Right lobe of liver (tissue), 6 donors: ENCODE measurements around the gene ERBIN. TPM values are rescaled to one million over a fixed set of nuclear protein-coding genes. Genes with fewer than 3 reads are reported as not detected.
"Not testable (repeated sequence)": the region's sequence is repeated elsewhere in the genome, so short reads cannot be mapped to it uniquely, and the experiment has no call there.

Source experiments
- ATAC-seq, 4 donors: fragments of 200-7000 bp; cut with Tn5 transposase; one replicate each; pipeline ENCODE4 v1.9.1; 2020; ENCODE audit warnings: mild to moderate bottlenecking in 4 of 4, moderate library complexity in 4 of 4
- DNase-seq, 3 donors: peaks; one replicate each; pipeline ENCODE4 v3.0.0-alpha.2; 2020
- H3K27ac ChIP-seq, 3 donors: fragments of 200-600 bp; one replicate each; pipeline ENCODE4 v1.8.0; 2022
- H3K27me3 ChIP-seq, 2 donors: fragments of 200-600 bp; one replicate each; pipeline ENCODE4 v1.8.0; 2022
- H3K36me3 ChIP-seq, 4 donors: fragments of 200-600 bp; sonication (generic) in 1 of 4; one replicate each; pipeline versions ENCODE4 v1.5.1 to v1.8.0; 2017 to 2022; ENCODE audit warnings: control low read depth in 1 of 4
- H3K4me1 ChIP-seq, 4 donors: fragments of 200-600 bp; sonication (generic) in 1 of 4; one replicate each; pipeline versions ENCODE4 v1.5.1 to v1.8.0; 2017 to 2022; ENCODE audit warnings: control low read depth in 1 of 4
- H3K4me3 ChIP-seq, 3 donors: fragments of 200-600 bp; one replicate each; pipeline ENCODE4 v1.8.0; 2022
- H3K9me3 ChIP-seq, 4 donors: fragments of 200-600 bp; sonication (generic) in 1 of 4; one replicate each; pipeline versions ENCODE4 v1.5.1 to v1.8.0; 2017 to 2022; ENCODE audit warnings: control low read depth in 1 of 4
- POLR2A ChIP-seq: fragments of 450-650 bp; IDR thresholded peaks from one replicate; pipeline ENCODE4 v1.6.1; 2017; ENCODE audit warnings: antibody characterized with exemption, mild to moderate bottlenecking
- WGBS: methylation state at CpG from one replicate; pipeline ENCODE4 v1.1.6; 2018; ENCODE audit warnings: low coverage, low lambda C conversion rate; ENCODE audit not compliant: insufficient coverage; ENCODE audit errors: missing lambda C conversion rate; 5-methylcytosine and 5-hydroxymethylcytosine counted together
- intact Hi-C, 2 donors: fragments of 100-400 bp; cut with DNase I; formaldehyde crosslinking; loops; one replicate each; pipeline versions ENCODE4 v1.11.2 to v1.14.1; 2022
- total RNA-seq, 6 experiments: library from RNA; depleted of rRNA in 2 of 6; stranded (reverse); fragments of >200 nt in 2 of 6; fragmentation: NEBNext Ultra II Directional in 3 of 6; extraction: Animal tissue kit (Norgen Biotek cat#: 25700) in 3 of 6; gene quantifications; one replicate each; pipeline versions ENCODE4 v1.1.0 to v1.2.4, GENCODE V29; 2016 to 2023
- TF ChIP-seq, protein P1 (sequence below), 4 donors: fragments of 200-600 bp in 3 of 4; fragments of 450-650 bp in 1 of 4; IDR thresholded peaks; one replicate each; pipeline versions ENCODE4 v1.5.1 to v1.8.0; 2016 to 2022; ENCODE audit warnings: antibody characterized with exemption in 4 of 4, mild to moderate bottlenecking in 2 of 4
- donor health status: DM: no; HTN: yes; CAD: no.
- donor health status: DM: no; HTN: no; CAD: no.
- donor health status: DM: no; HTN: no; CAD: no.
- donor health status: DM: no; HTN: yes; CAD: no.
- donor health status: DM: no; HTN: yes; CAD: no.

The ERBIN gene
- total RNA-seq, 6 experiments from 2014 or later: 31.0 to 45.3 (median 32.8) TPM

- Histone ChIP-seq H3K27ac (no peak overlapping the region), H3K27me3 (no peaks in the 10 kb centered on the region), H3K4me3 (no peak overlapping the region), H3K36me3 (no peaks in the 10 kb centered on the region), H3K4me1 (no peaks in the 10 kb centered on the region), H3K9me3 (no peaks in the 10 kb centered on the region)
- no peak for TF ChIP-seq POLR2A
- TF ChIP-seq, protein P1, sequence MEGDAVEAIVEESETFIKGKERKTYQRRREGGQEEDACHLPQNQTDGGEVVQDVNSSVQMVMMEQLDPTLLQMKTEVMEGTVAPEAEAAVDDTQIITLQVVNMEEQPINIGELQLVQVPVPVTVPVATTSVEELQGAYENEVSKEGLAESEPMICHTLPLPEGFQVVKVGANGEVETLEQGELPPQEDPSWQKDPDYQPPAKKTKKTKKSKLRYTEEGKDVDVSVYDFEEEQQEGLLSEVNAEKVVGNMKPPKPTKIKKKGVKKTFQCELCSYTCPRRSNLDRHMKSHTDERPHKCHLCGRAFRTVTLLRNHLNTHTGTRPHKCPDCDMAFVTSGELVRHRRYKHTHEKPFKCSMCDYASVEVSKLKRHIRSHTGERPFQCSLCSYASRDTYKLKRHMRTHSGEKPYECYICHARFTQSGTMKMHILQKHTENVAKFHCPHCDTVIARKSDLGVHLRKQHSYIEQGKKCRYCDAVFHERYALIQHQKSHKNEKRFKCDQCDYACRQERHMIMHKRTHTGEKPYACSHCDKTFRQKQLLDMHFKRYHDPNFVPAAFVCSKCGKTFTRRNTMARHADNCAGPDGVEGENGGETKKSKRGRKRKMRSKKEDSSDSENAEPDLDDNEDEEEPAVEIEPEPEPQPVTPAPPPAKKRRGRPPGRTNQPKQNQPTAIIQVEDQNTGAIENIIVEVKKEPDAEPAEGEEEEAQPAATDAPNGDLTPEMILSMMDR (IDR thresholded peaks at IDR 0.05): no peak
- 86% methylated on average over 3 of the region's 3 CpGs for WGBS
- ATAC-seq (no peak), DNase-seq (no peak)
- intact Hi-C loops: no loop called here
Observed at GRCh38 chr5:65954200-65954599, 27.8 kb downstream of the ERBIN start.

DNA sequence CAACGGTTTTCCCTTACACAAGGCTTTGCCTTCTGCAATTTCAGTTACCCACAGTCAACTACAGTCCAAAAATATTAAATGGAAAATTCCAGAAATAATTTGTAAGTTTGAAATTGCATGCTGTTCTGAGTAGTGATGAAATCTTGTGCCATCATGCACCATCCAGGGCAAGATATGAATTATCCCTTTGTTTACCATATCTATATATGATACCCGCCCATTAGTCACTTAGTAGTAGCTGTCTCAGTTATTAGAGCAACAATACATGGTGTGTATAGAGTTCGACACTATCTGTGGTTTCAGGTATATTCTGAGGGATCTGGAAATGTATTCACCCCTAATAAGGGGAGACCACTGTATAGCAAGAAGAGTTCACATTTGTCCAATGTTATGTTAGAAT lies 29.4 kb downstream of the ERBIN start:
- DNase-seq (no peak), ATAC-seq (no peak)
- Histone ChIP-seq H3K4me1 (no peaks in the 10 kb centered on the region), H3K36me3 (no peaks in the 10 kb centered on the region), H3K27me3 (no peaks in the 10 kb centered on the region), H3K4me3 (no peak overlapping the region), H3K27ac (no peak overlapping the region), H3K9me3 (no peaks in the 10 kb centered on the region)
- WGBS: 89% methylated on average over 3 of the region's 3 CpGs
- TF ChIP-seq, protein P1 (IDR thresholded peaks at IDR 0.05): no peak
- TF ChIP-seq POLR2A: no peak
- intact Hi-C loops: no loop called here

DNA sequence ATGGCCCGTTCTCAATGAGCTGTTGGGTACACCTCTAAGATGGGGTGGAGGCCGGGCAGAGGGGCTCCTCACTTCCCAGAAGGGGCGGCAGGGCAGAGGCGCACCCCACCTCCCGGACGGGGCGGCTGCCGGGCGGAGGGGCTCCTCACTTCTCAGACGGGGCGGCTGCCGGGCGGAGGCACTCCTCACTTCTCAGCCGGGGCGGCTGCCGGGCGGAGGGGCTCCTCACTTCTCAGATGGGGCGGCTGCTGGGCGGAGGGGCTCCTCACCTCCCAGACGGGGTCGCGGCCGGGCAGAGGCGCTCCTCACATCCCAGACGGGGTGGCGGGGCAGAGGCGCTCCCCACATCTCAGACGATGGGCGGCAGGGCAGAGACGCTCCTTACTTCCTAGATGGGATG lies 31.3 kb downstream of the ERBIN start:
- no CpG with 5 or more reads among the region's 30 CpGs for WGBS
- not testable (repeated sequence) for DNase-seq

GRCh38 chr5:65961633-65962032 lies 35.3 kb downstream of the ERBIN start:
- Histone ChIP-seq H3K4me3 (no peak overlapping the region), H3K4me1 (no peaks in the 10 kb centered on the region), H3K27ac (no peak overlapping the region), H3K9me3 (no peaks in the 10 kb centered on the region), H3K27me3 (no peaks in the 10 kb centered on the region), H3K36me3 (no peaks in the 10 kb centered on the region)
- intact Hi-C loops: no loop called here
- no peak for TF ChIP-seq POLR2A
- TF ChIP-seq, protein P1 (IDR thresholded peaks at IDR 0.05): no peak
- no peak for DNase-seq
- ATAC-seq: peak in 1 of 4 donors; percentile 45

More for the DNA sequence above, 31.3 kb downstream of the ERBIN start:
- H3K27me3 ChIP-seq, intact Hi-C loops, H3K36me3 ChIP-seq, H3K4me3 ChIP-seq, H3K9me3 ChIP-seq, H3K4me1 ChIP-seq, H3K27ac ChIP-seq, ATAC-seq: not testable (repeated sequence)

- Histone ChIP-seq H3K9me3 (no peaks in the 10 kb centered on the region), H3K27ac (no peak overlapping the region), H3K4me3 (no peak overlapping the region), H3K27me3 (no peaks in the 10 kb centered on the region), H3K4me1 (peaks cover 0 to 35% (median 10%) of the 10 kb centered on the region in 4 donors), H3K36me3 (no peaks in the 10 kb centered on the region)
- ATAC-seq (peak in 1 of 4 donors; percentile 33), DNase-seq (no peak)
- intact Hi-C loops: no loop called here
- TF ChIP-seq, protein P1 (IDR thresholded peaks at IDR 0.05): no peak
- no peak for TF ChIP-seq POLR2A
- 74% methylated on average over 5 of the region's 7 CpGs for WGBS
Observed at GRCh38 chr5:65967288-65968066, 41.1 kb downstream of the ERBIN start.
